HEK293T (cell line): Measurements from ENCODE around the gene DHRS7C.

Source experiments
- CTCF ChIA-PET: fragments of 350-600 bp; formaldehyde crosslinking; extraction: SDS; loops from one replicate; lab custom pipeline; 2021; ENCODE audit warnings: antibody characterized with exemption, inconsistent platforms; lab: Yijun Ruan, JAX
- POLR2A ChIA-PET: fragments of 350-600 bp; formaldehyde crosslinking; extraction: SDS; loops from one replicate; lab custom pipeline; 2020; ENCODE audit warnings: antibody characterized with exemption, inconsistent platforms; lab: Yijun Ruan, JAX
- DNase-seq: peaks from one replicate; pipeline ENCODE4 v3.0.0; 2012; ENCODE audit warnings: mixed read lengths; ENCODE audit errors: extremely low spot score
- ARNT ChIP-seq: fragments of 450-650 bp; IDR thresholded peaks from 2 replicates; pipeline ENCODE4 v1.6.1; 2017; ENCODE audit warnings: mild to moderate bottlenecking
- BHLHE40 ChIP-seq: fragments of 450-650 bp; IDR thresholded peaks from 2 replicates; pipeline ENCODE4 v1.6.1; 2016; ENCODE audit warnings: mild to moderate bottlenecking, moderate library complexity, borderline replicate concordance
- CTBP1 ChIP-seq: fragments of 450-650 bp; IDR thresholded peaks from 2 replicates; pipeline ENCODE4 v1.6.1; 2016; ENCODE audit warnings: borderline replicate concordance
- ELF4 ChIP-seq: fragments of 450-650 bp; IDR thresholded peaks from 2 replicates; pipeline ENCODE4 v1.6.1; 2017; ENCODE audit warnings: antibody characterized with exemption
- FOXA1 ChIP-seq: fragments of 450-650 bp; IDR thresholded peaks from 2 replicates; pipeline ENCODE4 v1.6.1; 2016; ENCODE audit warnings: mild to moderate bottlenecking
- FOXK2 ChIP-seq: fragments of 450-650 bp; IDR thresholded peaks from 2 replicates; pipeline ENCODE4 v1.6.1; 2016; ENCODE audit warnings: mild to moderate bottlenecking
- FOXM1 ChIP-seq: fragments of 450-650 bp; IDR thresholded peaks from 2 replicates; pipeline ENCODE4 v1.6.1; 2017; ENCODE audit warnings: mild to moderate bottlenecking, borderline replicate concordance
- HDGF ChIP-seq: fragments of 450-650 bp; IDR thresholded peaks from 2 replicates; pipeline ENCODE4 v1.6.1; 2017; ENCODE audit warnings: antibody characterized with exemption, borderline replicate concordance
- L3MBTL2 ChIP-seq: fragments of 450-650 bp; conservative IDR thresholded peaks from 2 replicates; pipeline ENCODE4 v1.6.1; 2016; ENCODE audit warnings: mild to moderate bottlenecking
- LEF1 ChIP-seq: fragments of 450-650 bp; IDR thresholded peaks from 2 replicates; pipeline ENCODE4 v1.6.1; 2017; ENCODE audit warnings: mild to moderate bottlenecking, borderline replicate concordance
- NFRKB ChIP-seq: fragments of 450-650 bp; IDR thresholded peaks from 2 replicates; pipeline ENCODE4 v1.6.1; 2016; ENCODE audit warnings: mild to moderate bottlenecking, moderate library complexity
- SP1 ChIP-seq: fragments of 450-650 bp; IDR thresholded peaks from 2 replicates; pipeline ENCODE4 v1.6.1; 2017
- SUZ12 ChIP-seq: fragments of 450-650 bp; IDR thresholded peaks from 2 replicates; pipeline ENCODE4 v1.6.1; 2016; ENCODE audit warnings: mild to moderate bottlenecking
- TARDBP ChIP-seq: fragments of 450-650 bp; IDR thresholded peaks from 2 replicates; pipeline ENCODE4 v1.6.1; 2016
- ZNF384 ChIP-seq: fragments of 450-650 bp; IDR thresholded peaks from 2 replicates; pipeline ENCODE4 v1.6.1; 2016
- TF ChIP-seq, protein P1 (sequence below): fragments of 450-650 bp; IDR thresholded peaks from 2 replicates; pipeline ENCODE4 v1.6.1; 2016

DHRS7C gene

DNA sequence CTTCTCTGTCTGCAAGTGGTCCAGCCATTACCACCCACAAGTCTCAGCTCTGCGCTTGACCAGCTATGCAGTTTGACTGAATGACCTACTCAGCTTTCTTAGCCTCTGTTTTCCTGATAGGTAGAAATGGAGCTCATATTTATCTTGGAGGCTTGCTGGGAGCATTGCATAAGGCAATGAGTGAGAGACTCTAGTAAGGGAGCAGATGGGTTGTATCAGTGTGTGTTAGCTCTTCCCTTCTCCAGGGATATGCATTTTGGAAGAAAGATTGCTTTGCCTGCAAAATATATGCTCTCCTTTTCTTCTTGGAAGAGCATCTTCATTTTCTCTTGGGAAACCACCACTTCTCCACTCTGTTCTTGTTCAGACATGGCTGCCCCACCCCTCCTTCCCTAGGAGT is 26.1 kb downstream of the DHRS7C start:
- POLR2A ChIA-PET = no interaction called here
- TF ChIP-seq ZNF384 (no peak), FOXK2 (no peak), SUZ12 (no peak), HDGF (no peak), L3MBTL2 (no peak), ARNT (no peak), LEF1 (no peak), FOXM1 (no peak)
- CTCF ChIA-PET = interaction anchor here (0.6 kb wide), 1 partner anchor 8 kb away, joined by 3 read pairs; no protein-coding TSS in a partner anchor
- no peak for DNase-seq

DNA sequence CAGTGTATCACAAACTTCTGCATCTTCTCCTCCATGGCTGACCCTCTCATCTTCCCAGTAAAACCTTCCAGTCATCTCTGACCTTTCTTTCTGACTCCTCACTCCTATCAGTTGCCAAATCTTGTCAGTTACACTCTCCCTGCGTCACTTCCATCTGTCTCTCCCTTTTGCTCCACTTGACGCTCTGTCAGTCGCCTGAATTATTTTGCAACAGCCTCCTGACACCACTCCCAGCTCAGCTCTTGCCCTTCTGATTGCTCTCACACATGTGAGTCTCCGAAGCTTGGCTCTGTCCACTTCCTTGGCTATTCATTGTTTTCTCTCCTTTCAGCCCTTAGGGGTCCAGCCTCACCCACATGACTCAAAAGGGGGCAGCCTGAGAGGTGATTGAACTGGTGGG is 27.7 kb downstream of the DHRS7C start:
- ChIA-PET CTCF (no interaction called here), POLR2A (no interaction called here)
- no peak for DNase-seq
- TF ChIP-seq ZNF384 = no peak
- TF ChIP-seq LEF1 = no peak
- TF ChIP-seq SP1 = no peak
- no peak for TF ChIP-seq ARNT
- TF ChIP-seq SUZ12 = no peak
- TF ChIP-seq L3MBTL2 = no peak
- TF ChIP-seq CTBP1 = no peak
- TF ChIP-seq, protein P1, sequence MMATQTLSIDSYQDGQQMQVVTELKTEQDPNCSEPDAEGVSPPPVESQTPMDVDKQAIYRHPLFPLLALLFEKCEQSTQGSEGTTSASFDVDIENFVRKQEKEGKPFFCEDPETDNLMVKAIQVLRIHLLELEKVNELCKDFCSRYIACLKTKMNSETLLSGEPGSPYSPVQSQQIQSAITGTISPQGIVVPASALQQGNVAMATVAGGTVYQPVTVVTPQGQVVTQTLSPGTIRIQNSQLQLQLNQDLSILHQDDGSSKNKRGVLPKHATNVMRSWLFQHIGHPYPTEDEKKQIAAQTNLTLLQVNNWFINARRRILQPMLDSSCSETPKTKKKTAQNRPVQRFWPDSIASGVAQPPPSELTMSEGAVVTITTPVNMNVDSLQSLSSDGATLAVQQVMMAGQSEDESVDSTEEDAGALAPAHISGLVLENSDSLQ = no peak
- no peak for TF ChIP-seq TARDBP
- no peak for TF ChIP-seq HDGF
- no peak for TF ChIP-seq ELF4
- no peak for TF ChIP-seq NFRKB
- TF ChIP-seq BHLHE40 = no peak
- no peak for TF ChIP-seq FOXM1
- TF ChIP-seq FOXK2 = no peak
- TF ChIP-seq FOXA1 = no peak

DNA sequence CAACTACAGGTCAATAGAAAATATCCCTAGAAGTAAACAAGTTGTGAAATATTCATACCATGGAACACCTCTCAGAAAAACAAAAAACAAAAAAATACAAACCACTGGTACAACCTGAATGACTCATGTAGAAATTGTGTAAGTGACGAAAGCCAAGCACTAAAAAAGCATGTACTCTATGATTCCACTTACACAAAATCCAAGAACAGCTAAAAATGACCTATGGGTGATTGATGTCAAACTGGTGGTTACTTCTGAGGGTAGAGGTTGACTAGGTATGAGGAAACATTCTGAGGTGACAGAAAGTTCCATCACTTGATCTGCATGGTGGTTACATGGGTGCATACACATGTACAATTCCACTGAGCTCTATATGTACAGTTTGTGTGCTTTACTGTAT is 31.1 kb downstream of the DHRS7C start:
- TF ChIP-seq CTBP1 = no peak
- TF ChIP-seq ELF4 = no peak
- TF ChIP-seq ZNF384 = no peak
- no peak for TF ChIP-seq BHLHE40
- no peak for TF ChIP-seq L3MBTL2
- no peak for TF ChIP-seq LEF1
- no peak for TF ChIP-seq ARNT
- no peak for TF ChIP-seq SUZ12
- no peak for TF ChIP-seq SP1
- no peak for TF ChIP-seq NFRKB
- no peak for TF ChIP-seq FOXK2
- TF ChIP-seq TARDBP = no peak
- no peak for TF ChIP-seq HDGF
- TF ChIP-seq, protein P1 = no peak
- TF ChIP-seq FOXM1 = no peak
- TF ChIP-seq FOXA1 = no peak

DNA sequence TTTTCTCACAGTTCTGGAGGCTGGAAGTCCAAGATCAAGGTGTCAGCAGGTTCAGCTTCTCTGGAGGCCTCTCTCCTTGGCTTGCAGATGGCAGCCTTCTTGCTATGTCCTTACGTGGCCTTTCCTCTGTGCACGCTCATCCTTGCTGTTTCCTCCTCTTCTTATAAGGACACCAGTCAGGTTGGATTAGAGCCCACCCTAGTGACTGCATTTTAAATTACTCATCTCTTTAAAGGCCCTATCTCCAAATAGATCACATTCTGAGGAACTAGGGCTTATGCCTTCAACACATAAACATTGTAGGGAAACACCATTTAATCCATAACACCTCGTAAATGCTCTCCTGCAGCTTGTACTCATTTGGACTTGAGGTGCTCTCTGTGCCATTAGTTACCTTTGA is 36.3 kb downstream of the DHRS7C start:
- CTCF ChIA-PET = no interaction called here

More for the DNA sequence above, 31.1 kb downstream of the DHRS7C start:
- CTCF ChIA-PET = no interaction called here
- POLR2A ChIA-PET = no interaction called here
- DNase-seq = no peak

DNA sequence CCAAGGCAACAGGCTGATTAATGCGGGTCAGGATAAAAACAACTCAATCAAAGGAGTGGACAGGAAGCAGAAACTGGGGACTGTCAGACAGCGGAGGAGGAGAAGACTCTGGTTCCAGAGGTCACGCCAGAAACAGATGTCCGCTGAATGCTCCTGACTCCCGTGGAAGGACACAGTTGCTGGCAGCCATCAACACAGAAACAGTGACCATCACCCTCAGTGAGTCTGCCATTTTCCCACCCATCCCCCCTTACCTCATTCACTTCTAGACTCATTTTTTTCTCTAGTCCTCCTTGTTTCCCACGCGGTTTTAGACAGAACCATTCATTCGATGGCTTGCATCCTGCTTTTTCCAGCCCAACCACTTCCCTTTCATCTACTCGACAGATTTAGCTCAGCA is 40.9 kb downstream of the DHRS7C start:
- TF ChIP-seq ELF4 (no peak), BHLHE40 (no peak), FOXK2 (no peak), CTBP1 (no peak), ZNF384 (no peak), L3MBTL2 (no peak)
- CTCF ChIA-PET = no interaction called here
- POLR2A ChIA-PET = no interaction called here
- no peak for DNase-seq

More for the DNA sequence above, 36.3 kb downstream of the DHRS7C start:
- TF ChIP-seq, protein P1 = no peak
- TF ChIP-seq ELF4 = no peak
- TF ChIP-seq SP1 = no peak
- no peak for TF ChIP-seq FOXM1
- no peak for TF ChIP-seq FOXK2
- no peak for TF ChIP-seq BHLHE40
- no peak for TF ChIP-seq NFRKB
- TF ChIP-seq FOXA1 = no peak
- TF ChIP-seq L3MBTL2 = no peak
- no peak for TF ChIP-seq ARNT
- no peak for TF ChIP-seq ZNF384
- no peak for TF ChIP-seq SUZ12
- no peak for TF ChIP-seq TARDBP
- no peak for TF ChIP-seq LEF1
- no peak for TF ChIP-seq CTBP1
- POLR2A ChIA-PET = no interaction called here
- no peak for DNase-seq

DNA sequence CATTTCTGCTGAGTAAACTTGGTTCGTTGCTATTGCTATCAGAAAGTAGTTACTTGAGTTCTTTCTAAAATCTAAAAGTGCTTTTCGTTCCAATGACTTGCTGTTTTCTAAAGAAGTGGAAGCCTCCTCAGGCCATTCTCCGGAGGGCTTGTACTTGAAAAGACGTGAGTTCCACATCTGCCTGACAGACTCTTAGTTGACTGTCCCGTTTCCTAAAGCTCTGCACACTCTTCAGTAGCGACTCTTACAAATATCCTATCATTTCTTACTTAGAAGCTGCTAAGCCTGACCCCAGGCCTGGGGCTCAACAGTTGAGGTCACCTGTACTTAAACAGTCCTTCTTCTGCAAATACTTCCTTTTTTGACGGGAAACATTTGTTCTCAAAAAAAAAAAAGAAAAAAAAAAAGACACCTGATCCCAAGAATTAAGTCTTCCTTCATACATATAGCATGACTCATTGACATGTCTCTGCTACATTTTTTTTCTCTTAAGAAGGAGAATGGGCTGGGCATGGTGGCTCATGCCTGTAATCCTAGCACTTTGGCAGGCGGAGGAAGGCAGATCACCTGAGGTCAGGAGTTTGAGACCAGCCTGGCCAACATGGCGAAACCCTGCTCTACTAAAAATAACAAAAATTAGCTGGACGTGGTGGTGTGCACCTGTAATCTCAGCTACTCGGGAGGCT is 61.5 kb downstream of the DHRS7C start:
- ChIA-PET POLR2A (no interaction called here), CTCF (interaction anchor here (1.2 kb wide), 1 partner anchor 39 kb away, joined by 4 read pairs; no protein-coding TSS in a partner anchor)
- no peak for DNase-seq
- TF ChIP-seq ELF4 (no peak), FOXA1 (no peak), HDGF (no peak), SP1 (no peak), CTBP1 (no peak)
